Kidney (tissue), 14 donors: ENCODE data around the gene KIFAP3. TPM values are rescaled to one million over a fixed set of nuclear protein-coding genes. Genes with fewer than 3 reads are reported as not detected.
A peak's percentile ranks its signal among the peaks of the same experiment; 100 is the strongest.

ENCODE experiments used
- DNase-seq, 5 donors: peaks; one replicate each; pipeline ENCODE4 v3.0.0-alpha.2; 2013 to 2020
- FAIRE-seq: peaks from 2 replicates; lab custom pipeline; 2012; peaks lifted over from hg19 to GRCh38; lab: Jason Lieb, UNC
- H3K27ac ChIP-seq, 2 donors: one replicate each; pipeline ENCODE4 v1.7.0; 2013; ENCODE audit warnings: low read depth in 2 of 2, low read length in 2 of 2, inconsistent platforms in 1 of 2
- H3K27me3 ChIP-seq: one replicate; pipeline ENCODE4 v1.7.1; 2013; ENCODE audit warnings: low read length, inconsistent platforms; ENCODE audit not compliant: control insufficient read depth, insufficient read depth
- H3K36me3 ChIP-seq, 3 donors: one replicate each; pipeline versions ENCODE4 v1.7.0 to v1.7.1; 2013; ENCODE audit warnings: low read length in 3 of 3, control low read depth in 1 of 3, inconsistent platforms in 1 of 3; ENCODE audit not compliant: insufficient read depth in 3 of 3, control insufficient read depth in 2 of 3
- H3K4me1 ChIP-seq, 3 donors: one replicate each; pipeline versions ENCODE4 v1.7.0 to v1.7.1; 2013; ENCODE audit warnings: low read length in 3 of 3, inconsistent platforms in 1 of 3, low read depth in 1 of 3; ENCODE audit not compliant: control insufficient read depth in 2 of 3, insufficient read depth in 2 of 3
- H3K4me3 ChIP-seq, 3 donors: one replicate each; pipeline versions ENCODE4 v1.7.0 to v1.8.1; 2013; ENCODE audit warnings: low read length in 3 of 3, control low read depth in 1 of 3, inconsistent platforms in 1 of 3
- H3K9ac ChIP-seq, 3 donors: one replicate each; pipeline versions ENCODE4 v1.7.0 to v1.7.1; 2013; ENCODE audit warnings: low read length in 3 of 3, control low read depth in 1 of 3, inconsistent platforms in 1 of 3
- H3K9me3 ChIP-seq, 3 donors: one replicate each; pipeline versions ENCODE4 v1.7.0 to v1.7.1; 2013; ENCODE audit warnings: low read length in 3 of 3, control low read depth in 1 of 3, inconsistent platforms in 1 of 3; ENCODE audit not compliant: control insufficient read depth in 2 of 3, insufficient read depth in 1 of 3
- intact Hi-C: fragments of 100-400 bp; cut with DNase I; formaldehyde crosslinking; loops from one replicate; pipeline ENCODE4 v1.11.1; 2022
- polyA plus RNA-seq: library from polyadenylated mRNA; stranded (reverse); fragments of 350-450 nt; fragmentation: Illumina TruSeq; extraction: RNeasy Lipid Tissue Mini Kit (QIAGEN cat#74804); gene quantifications from one replicate; pipeline ENCODE4 v1.2.3, GENCODE V29; 2014; ENCODE audit warnings: low read depth, low replicate concordance; ENCODE audit not compliant: insufficient read depth
- total RNA-seq: library from RNA; stranded (reverse); fragmentation: NEBNext Ultra II Directional; extraction: Animal tissue kit (Norgen Biotek cat#: 25700); gene quantifications from one replicate; pipeline ENCODE4 v1.2.1, GENCODE V29; 2021
- TF ChIP-seq, protein P1 (sequence below): IDR thresholded peaks from 3 replicates; pipeline ENCODE4 v1.5.1; 2012; ENCODE audit warnings: mild to moderate bottlenecking, moderate library complexity, borderline replicate concordance; ENCODE audit not compliant: insufficient read depth; ENCODE audit errors: extremely low read depth
- donor health status: control.
- donor health status: control.
- donor health status: control.
- donor health status: control.
- donor health status: control.
- donor health status: DM: yes; HTN: yes; CAD: no.
- donor health status: Normal renal cell carcinoma (clear cell type).

Gene KIFAP3
- total and polyA plus RNA-seq, 2 donors from 2014 or later, result 31.6 to 32.9 TPM

DNA sequence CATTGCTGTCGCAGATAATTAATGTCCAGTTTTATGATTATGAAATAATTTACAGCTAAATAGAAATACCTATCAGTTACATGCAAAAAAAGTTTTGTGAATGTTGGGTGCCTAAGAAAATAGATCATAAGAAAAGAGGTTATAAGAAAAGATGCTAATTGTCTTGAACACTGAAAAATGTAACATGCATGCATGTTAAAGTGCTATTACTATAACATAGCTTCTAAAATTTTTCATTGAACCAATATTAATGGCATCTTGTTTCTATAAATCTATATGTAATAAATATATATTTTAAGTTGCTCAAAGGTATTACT, 145.3 kb downstream of the KIFAP3 start:
- no peak overlapping the region for H3K27ac ChIP-seq
- H3K27me3 ChIP-seq, result no peaks in the 10 kb centered on the region
- no peaks in the 10 kb centered on the region for H3K36me3 ChIP-seq
- intact Hi-C loops, result no loop called here
- no peak overlapping the region for H3K9ac ChIP-seq
- TF ChIP-seq, protein P1, sequence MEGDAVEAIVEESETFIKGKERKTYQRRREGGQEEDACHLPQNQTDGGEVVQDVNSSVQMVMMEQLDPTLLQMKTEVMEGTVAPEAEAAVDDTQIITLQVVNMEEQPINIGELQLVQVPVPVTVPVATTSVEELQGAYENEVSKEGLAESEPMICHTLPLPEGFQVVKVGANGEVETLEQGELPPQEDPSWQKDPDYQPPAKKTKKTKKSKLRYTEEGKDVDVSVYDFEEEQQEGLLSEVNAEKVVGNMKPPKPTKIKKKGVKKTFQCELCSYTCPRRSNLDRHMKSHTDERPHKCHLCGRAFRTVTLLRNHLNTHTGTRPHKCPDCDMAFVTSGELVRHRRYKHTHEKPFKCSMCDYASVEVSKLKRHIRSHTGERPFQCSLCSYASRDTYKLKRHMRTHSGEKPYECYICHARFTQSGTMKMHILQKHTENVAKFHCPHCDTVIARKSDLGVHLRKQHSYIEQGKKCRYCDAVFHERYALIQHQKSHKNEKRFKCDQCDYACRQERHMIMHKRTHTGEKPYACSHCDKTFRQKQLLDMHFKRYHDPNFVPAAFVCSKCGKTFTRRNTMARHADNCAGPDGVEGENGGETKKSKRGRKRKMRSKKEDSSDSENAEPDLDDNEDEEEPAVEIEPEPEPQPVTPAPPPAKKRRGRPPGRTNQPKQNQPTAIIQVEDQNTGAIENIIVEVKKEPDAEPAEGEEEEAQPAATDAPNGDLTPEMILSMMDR, result no peak
- no peaks in the 10 kb centered on the region for H3K4me1 ChIP-seq
- no peak for DNase-seq
- no peak for FAIRE-seq
- H3K4me3 ChIP-seq, result no peak overlapping the region
- H3K9me3 ChIP-seq, result no peaks in the 10 kb centered on the region

DNA sequence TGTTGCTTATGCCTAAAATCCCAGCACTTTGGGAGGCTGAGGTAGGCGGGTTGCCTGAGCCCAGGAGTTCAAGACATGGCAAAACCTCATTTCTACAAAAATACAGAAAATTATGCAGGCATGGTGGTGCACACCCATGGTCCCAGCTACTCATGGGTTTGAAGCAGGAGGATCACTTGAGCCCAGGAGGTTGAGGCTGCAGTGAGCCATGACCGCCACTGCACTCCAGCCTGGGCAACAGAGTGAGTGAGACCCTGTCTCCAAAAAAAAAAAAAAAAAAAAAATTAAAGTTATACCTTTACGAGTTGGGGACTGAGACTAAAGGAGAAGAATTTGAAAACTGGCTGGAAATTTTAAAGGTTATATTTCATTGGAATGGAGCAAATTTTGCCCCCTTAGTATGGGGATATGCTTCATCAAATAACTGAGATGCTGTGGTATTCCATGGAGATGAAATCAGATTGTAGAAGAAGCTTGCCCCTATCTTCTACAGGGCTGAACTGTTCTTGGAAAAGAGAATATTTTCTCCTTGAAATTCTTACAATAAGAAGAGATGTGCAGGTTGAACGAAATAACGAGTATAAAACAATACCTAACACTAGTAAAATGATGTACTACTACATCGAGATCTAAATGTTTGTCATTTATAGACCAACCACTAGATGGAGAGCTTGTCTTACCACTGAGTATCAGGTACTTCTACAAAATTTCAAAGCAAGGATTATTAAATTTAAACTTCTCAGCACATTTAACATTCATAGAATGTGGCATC, 145.9 kb downstream of the KIFAP3 start:
- Histone ChIP-seq H3K4me3 (no peak overlapping the region), H3K36me3 (no peaks in the 10 kb centered on the region), H3K9ac (no peak overlapping the region), H3K27me3 (no peaks in the 10 kb centered on the region), H3K27ac (no peak overlapping the region), H3K4me1 (no peaks in the 10 kb centered on the region), H3K9me3 (no peaks in the 10 kb centered on the region)
- TF ChIP-seq, protein P1, result peak; percentile 58
- FAIRE-seq (peak; percentile 90), DNase-seq (peak in 2 of 5 donors; percentile 54 to 71)
- intact Hi-C loops, result no loop called here

DNA sequence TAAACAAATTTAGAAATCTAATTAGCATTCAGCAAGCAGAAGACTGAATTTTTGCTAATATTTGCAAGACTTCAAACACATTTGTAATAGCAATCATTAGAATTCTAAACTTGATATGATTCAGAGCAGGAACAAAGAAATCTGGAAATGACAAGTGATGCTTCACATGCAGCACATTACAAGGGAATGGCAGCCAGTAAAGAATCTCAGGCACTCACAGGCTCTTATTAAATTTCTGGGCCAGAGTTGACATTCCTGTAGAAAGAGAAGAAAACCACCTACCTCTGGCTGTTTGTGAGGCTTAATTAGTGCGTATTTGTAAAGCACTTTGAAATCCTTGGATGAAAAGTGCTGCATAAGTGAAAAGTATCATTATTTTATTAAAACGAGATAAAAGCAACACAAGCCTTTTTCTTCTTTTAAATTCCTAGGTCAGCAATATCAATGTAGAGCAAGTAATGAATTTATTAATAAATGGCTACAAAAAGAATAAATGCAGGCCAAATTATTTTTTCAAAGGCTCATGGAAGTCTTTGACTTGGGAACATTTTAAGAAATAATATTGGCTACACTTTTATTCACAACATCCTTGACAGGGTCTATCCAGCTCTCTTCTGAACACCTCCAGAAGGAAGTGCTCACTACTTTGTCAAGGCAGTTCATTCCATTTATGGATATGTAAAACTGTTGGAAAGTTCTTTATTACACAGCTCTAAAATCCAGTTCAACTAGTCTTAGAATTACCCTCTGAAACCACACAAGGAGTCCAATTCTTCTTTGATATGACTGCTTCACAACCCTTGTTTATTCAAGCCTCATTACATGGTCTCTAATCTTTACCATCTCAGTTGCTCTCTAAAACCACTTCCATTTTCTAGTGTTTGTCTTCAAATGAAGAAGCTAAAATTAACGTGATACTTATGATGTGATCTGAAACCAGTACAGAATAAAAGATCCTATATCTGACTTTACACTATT, 148.7 kb downstream of the KIFAP3 start:
- intact Hi-C loops, result no loop called here
- no peaks in the 10 kb centered on the region for H3K27me3 ChIP-seq
- no peaks in the 10 kb centered on the region for H3K4me1 ChIP-seq
- H3K4me3 ChIP-seq, result no peak overlapping the region
- FAIRE-seq (no peak), DNase-seq (no peak)
- H3K9ac ChIP-seq, result no peak overlapping the region
- H3K27ac ChIP-seq, result no peak overlapping the region
- TF ChIP-seq, protein P1, result no peak
- H3K36me3 ChIP-seq, result peaks cover 0 to 5% (median 0%) of the 10 kb centered on the region in 3 donors
- H3K9me3 ChIP-seq, result no peaks in the 10 kb centered on the region
